GM12878 (cell line): ENCODE data around the gene GRPEL2. TPM values are rescaled to one million over a fixed set of nuclear protein-coding genes. Genes with fewer than 3 reads are reported as not detected.

Source experiments
- IKZF1 ChIP-seq: fragments of 450-650 bp; conservative IDR thresholded peaks from 2 replicates; pipeline ENCODE4 v1.6.1; 2017; ENCODE audit warnings: antibody characterized with exemption, mild to moderate bottlenecking
- RBBP5 ChIP-seq: fragments of 200-600 bp; sonication (generic); conservative IDR thresholded peaks from 2 replicates; pipeline ENCODE4 v1.6.1; 2016
- ZBTB40 ChIP-seq: fragments of 450-650 bp; IDR thresholded peaks from 2 replicates; pipeline ENCODE4 v1.6.1; 2016; ENCODE audit warnings: mild to moderate bottlenecking, moderate library complexity, borderline replicate concordance
- ZNF592 ChIP-seq: fragments of 450-650 bp; IDR thresholded peaks from 2 replicates; pipeline ENCODE4 v1.6.1; 2017; ENCODE audit warnings: mild to moderate bottlenecking, moderate library complexity
- polyA plus RNA-seq, 11 experiments: library from polyadenylated mRNA; depleted of rRNA in 4 of 11; unstranded in 6 of 11; stranded (reverse) in 5 of 11; fragments of >200 nt; fragmentation: Nextera tagmentation in 4 of 11; fragmentation: Illumina TruSeq in 1 of 11; extraction: Ambion mirVana in 4 of 11; extraction: Trizol in 1 of 11; gene quantifications; 1 replicate in 1 of 11; 2 replicates in 10 of 11; pipeline versions ENCODE4 v1.2.1 to v1.2.3, GENCODE V29; 2011 to 2016; ENCODE audit warnings: inconsistent platforms in 2 of 11, missing spikeins in 2 of 11, low read depth in 1 of 11
- total RNA-seq, 4 experiments: library from RNA; depleted of rRNA in 3 of 4; stranded (reverse); fragments of >200 nt in 3 of 4; fragmentation: Illumina TruSeq in 1 of 4; extraction: Trizol in 1 of 4; gene quantifications; 2 replicates each; pipeline versions ENCODE4 v1.2.1 to v1.2.3, GENCODE V29; 2013 to 2021

Gene GRPEL2
- total and polyA plus RNA-seq, 10 of the 15 experiments (the other 5 are each of a cell fraction or from before 2014, with no cell fraction given): 4.4 to 20.2 (median 14.1) TPM

GRCh38 chr5:149325166-149325735, 20.0 kb upstream of the GRPEL2 start (continued):
- TF ChIP-seq ZNF592 (no peak), ZBTB40 (no peak), IKZF1 (no peak), RBBP5 (no peak)
